Measurements from ENCODE around the gene INPP5A.

Gene INPP5A

GRCh38 chr10:132746386-132746785, 208.8 kb downstream of the INPP5A start:
- Mint-ChIP-seq H3K4me3 (no peak overlapping the region), H3K4me1 (ENCODE audit: low read depth) (no peaks in the 10 kb centered on the region)

GRCh38 chr10:132746801-132747625, 209.4 kb downstream of the INPP5A start:
- intact Hi-C loops (cut with micrococcal nuclease), result no loop called here

More at GRCh38 chr10:132746386-132746785, 208.8 kb downstream of the INPP5A start:
- intact Hi-C loops (cut with micrococcal nuclease), result no loop called here
- H3K27me3 Mint-ChIP-seq, result no peaks in the 10 kb centered on the region
- no peaks in the 10 kb centered on the region for H3K9me3 Mint-ChIP-seq
- H3K27ac Mint-ChIP-seq, result no peak overlapping the region
- peaks cover 64% of the 10 kb centered on the region for H3K36me3 Mint-ChIP-seq (ENCODE audit: low read depth)

DNA sequence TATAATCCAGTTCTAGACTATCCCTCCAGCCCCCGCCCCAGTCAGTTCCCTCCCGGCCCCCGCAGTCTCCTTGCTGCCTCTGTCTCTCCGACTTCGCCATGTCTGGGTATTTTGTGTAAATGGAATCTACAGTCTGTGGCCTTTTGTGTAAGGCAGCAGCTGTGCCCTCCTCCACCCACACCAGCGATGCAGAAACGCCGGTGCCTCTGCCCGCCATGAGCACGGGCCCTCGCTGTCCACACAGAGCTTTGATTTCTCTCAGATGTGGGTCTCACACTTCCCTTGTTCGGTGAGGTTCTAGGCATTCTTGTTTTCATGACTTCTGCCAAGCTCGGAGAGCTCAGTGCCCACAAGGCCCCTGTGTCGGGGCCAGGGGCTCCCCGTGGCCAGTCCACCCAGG, 210.5 kb downstream of the INPP5A start:
- Mint-ChIP-seq H3K27ac (no peak overlapping the region), H3K36me3 (ENCODE audit: low read depth) (peaks cover 66% of the 10 kb centered on the region), H3K9me3 (no peaks in the 10 kb centered on the region), H3K4me1 (ENCODE audit: low read depth) (no peaks in the 10 kb centered on the region), H3K27me3 (no peaks in the 10 kb centered on the region), H3K4me3 (no peak overlapping the region)
- intact Hi-C loops (cut with micrococcal nuclease), result no loop called here

More at GRCh38 chr10:132746801-132747625, 209.4 kb downstream of the INPP5A start:
- Mint-ChIP-seq H3K27ac (no peak overlapping the region), H3K27me3 (no peaks in the 10 kb centered on the region), H3K4me1 (ENCODE audit: low read depth) (no peaks in the 10 kb centered on the region), H3K9me3 (no peaks in the 10 kb centered on the region), H3K36me3 (ENCODE audit: low read depth) (peaks cover 64% of the 10 kb centered on the region), H3K4me3 (no peak overlapping the region)

DNA sequence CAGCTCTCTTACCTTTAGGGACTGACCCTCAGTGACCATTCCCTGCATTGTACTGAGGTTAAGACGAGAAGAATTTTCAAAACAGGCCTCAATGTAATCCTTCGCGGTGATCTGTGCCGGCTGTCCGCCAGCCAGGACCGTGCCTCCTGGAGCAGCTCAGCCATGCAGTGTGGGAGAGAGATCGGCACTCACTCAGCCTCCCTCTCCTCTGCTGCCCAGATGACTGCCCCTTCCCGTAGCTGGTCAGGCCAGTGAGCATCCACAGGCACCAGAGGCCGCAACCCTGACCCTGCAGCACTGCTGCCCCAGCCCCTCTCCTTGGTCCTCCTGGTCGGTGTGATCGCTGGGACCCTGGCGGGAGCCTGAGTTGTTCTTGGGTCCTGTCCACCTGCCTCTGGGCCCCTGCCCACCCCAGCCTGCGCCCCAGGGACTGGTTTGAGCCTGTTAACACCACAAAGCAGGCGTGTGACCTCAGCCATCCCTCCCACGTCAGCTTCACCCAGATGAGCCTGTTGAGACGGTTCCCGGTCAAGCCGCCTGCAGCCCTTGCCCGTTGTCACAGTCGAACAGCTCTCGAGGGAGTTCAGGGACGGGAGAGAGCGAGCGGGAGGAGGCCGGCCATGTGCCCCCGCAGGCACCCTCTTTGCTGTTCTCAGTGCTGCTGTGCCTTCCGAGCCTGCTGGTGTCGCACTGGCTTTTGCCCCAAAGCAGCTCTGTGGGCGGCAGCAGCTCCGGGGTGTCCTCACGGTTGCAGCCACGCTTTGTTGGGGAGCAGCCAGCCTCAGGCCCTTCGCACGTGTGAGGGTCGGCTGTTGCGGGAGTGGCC, 211.2 kb downstream of the INPP5A start:
- Mint-ChIP-seq H3K4me1 (ENCODE audit: low read depth) (no peaks in the 10 kb centered on the region), H3K4me3 (no peak overlapping the region), H3K27ac (no peak overlapping the region), H3K9me3 (no peaks in the 10 kb centered on the region), H3K27me3 (no peaks in the 10 kb centered on the region), H3K36me3 (ENCODE audit: low read depth) (peaks cover 70% of the 10 kb centered on the region)
- intact Hi-C loops (cut with micrococcal nuclease), result no loop called here

DNA sequence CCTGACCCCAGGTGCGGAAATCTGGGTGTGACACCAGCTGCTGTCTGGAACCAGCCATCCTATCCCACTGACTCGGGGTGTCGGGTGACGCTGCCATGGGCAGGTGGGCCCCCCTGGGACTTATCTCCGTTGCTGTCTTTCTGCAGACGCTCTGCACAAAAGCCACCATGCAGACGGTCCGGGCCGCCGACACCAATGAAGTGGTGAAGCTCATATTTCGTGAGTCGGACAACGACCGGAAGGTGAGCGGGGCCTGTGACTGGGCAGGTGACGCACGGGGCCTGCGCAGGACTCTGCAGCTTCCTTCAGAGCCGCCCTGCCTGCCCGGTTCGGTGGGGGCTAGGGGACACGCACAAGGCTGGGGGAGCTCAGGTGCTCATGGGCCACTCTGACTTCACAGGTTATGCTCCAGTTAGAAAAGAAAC, 211.8 kb downstream of the INPP5A start:
- intact Hi-C loops (cut with micrococcal nuclease), result no loop called here
- H3K27ac Mint-ChIP-seq, result no peak overlapping the region
- H3K4me3 Mint-ChIP-seq, result no peak overlapping the region
- peaks cover 70% of the 10 kb centered on the region for H3K36me3 Mint-ChIP-seq (ENCODE audit: low read depth)
- no peaks in the 10 kb centered on the region for H3K4me1 Mint-ChIP-seq (ENCODE audit: low read depth)
- no peaks in the 10 kb centered on the region for H3K27me3 Mint-ChIP-seq
- no peaks in the 10 kb centered on the region for H3K9me3 Mint-ChIP-seq

DNA sequence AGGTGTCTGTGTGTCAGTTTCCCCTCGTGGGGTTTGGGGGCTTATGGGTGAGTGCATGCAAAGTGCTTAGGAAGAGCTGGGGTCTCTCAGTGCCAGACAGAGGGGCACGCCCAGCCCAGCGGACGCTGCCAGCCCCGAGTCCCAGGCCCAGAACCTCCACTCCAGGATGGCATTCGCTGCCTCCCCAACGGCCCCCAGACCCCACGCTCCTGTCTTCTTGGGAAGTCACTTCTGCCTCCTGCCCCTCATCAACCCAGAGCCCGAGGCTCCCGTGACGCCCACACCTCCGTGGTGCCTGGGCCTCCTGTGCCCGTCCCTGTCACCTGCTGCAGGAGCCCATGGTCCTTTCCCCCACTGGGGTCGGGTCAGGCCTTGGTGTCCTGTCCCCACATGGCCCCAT, 213.3 kb downstream of the INPP5A start:
- Mint-ChIP-seq H3K27ac (no peak overlapping the region), H3K4me3 (no peak overlapping the region), H3K36me3 (ENCODE audit: low read depth) (peaks cover 81% of the 10 kb centered on the region), H3K4me1 (ENCODE audit: low read depth) (no peaks in the 10 kb centered on the region), H3K27me3 (no peaks in the 10 kb centered on the region), H3K9me3 (peaks cover 13% of the 10 kb centered on the region)
- intact Hi-C loops (cut with micrococcal nuclease), result no loop called here

DNA sequence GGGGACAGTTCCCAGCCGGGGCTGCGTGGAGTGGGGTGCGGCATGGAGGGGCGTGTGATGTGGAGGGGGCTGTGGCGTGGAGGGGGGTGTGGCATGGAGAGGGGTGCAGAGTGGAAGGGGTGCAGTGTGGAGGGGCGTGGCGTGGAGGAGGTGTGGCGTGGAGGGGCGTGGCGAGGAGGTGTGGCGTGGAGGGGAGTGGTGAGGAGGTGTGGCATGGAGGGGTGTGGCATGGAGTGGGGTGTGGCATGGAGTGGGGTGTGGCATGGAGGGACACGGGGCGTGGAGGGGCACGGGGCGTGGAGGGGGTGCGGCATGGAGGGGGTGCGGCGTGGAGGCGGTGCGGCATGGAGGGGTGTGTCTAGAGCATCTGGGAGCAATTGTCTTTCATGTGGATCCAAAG, 214.8 kb downstream of the INPP5A start:
- H3K9me3 Mint-ChIP-seq, result peaks cover 16% of the 10 kb centered on the region
- intact Hi-C loops (cut with micrococcal nuclease), result no loop called here
- peaks cover 95% of the 10 kb centered on the region for H3K36me3 Mint-ChIP-seq (ENCODE audit: low read depth)
- H3K27me3 Mint-ChIP-seq, result no peaks in the 10 kb centered on the region
- no peak overlapping the region for H3K4me3 Mint-ChIP-seq
- H3K27ac Mint-ChIP-seq, result no peak overlapping the region
- no peaks in the 10 kb centered on the region for H3K4me1 Mint-ChIP-seq (ENCODE audit: low read depth)

DNA sequence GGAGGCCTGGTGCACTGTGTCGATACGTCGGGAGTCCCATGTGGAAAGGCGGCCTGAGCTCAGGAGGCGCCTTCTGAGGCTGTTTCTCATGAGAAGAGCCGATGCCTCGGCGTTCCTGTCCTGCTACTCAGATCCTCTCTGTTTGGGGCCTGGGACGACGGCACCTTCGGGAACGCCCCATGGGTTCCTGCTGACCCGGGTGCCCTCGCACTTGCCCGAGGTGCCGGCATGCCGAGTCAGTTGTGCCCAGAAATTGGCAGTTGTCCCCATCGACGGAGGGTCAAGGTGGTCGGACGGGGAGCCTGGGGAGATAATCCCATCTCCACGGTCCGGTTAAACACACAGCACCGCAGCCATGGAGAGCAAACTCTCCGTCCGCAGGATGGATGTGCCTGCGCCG, 215.4 kb downstream of the INPP5A start:
- Mint-ChIP-seq H3K36me3 (ENCODE audit: low read depth) (peaks cover 95% of the 10 kb centered on the region), H3K4me3 (no peak overlapping the region), H3K27me3 (no peaks in the 10 kb centered on the region), H3K9me3 (peaks cover 16% of the 10 kb centered on the region), H3K27ac (no peak overlapping the region), H3K4me1 (ENCODE audit: low read depth) (no peaks in the 10 kb centered on the region)
- intact Hi-C loops (cut with micrococcal nuclease), result no loop called here

- intact Hi-C loops (cut with micrococcal nuclease), result no loop called here
Observed at GRCh38 chr10:132753596-132753995, 216.0 kb downstream of the INPP5A start.

GRCh38 chr10:132754071-132754470, 216.5 kb downstream of the INPP5A start:
- intact Hi-C loops (cut with micrococcal nuclease), result no loop called here
- H3K4me1 Mint-ChIP-seq (ENCODE audit: low read depth), result no peaks in the 10 kb centered on the region
- H3K36me3 Mint-ChIP-seq (ENCODE audit: low read depth), result peaks cover 91% of the 10 kb centered on the region
- H3K9me3 Mint-ChIP-seq, result peaks cover 16% of the 10 kb centered on the region
- H3K4me3 Mint-ChIP-seq, result no peak overlapping the region
- no peak overlapping the region for H3K27ac Mint-ChIP-seq
- no peaks in the 10 kb centered on the region for H3K27me3 Mint-ChIP-seq

More at GRCh38 chr10:132753596-132753995, 216.0 kb downstream of the INPP5A start:
- Mint-ChIP-seq H3K27me3 (no peaks in the 10 kb centered on the region), H3K36me3 (ENCODE audit: low read depth) (peaks cover 91% of the 10 kb centered on the region), H3K9me3 (peaks cover 16% of the 10 kb centered on the region), H3K27ac (no peak overlapping the region), H3K4me3 (no peak overlapping the region), H3K4me1 (ENCODE audit: low read depth) (no peaks in the 10 kb centered on the region)

- peaks cover 16% of the 10 kb centered on the region for H3K9me3 Mint-ChIP-seq
- intact Hi-C loops (cut with micrococcal nuclease), result no loop called here
- no peak overlapping the region for H3K4me3 Mint-ChIP-seq
- no peaks in the 10 kb centered on the region for H3K27me3 Mint-ChIP-seq
- peaks cover 91% of the 10 kb centered on the region for H3K36me3 Mint-ChIP-seq (ENCODE audit: low read depth)
- no peak overlapping the region for H3K27ac Mint-ChIP-seq
- no peaks in the 10 kb centered on the region for H3K4me1 Mint-ChIP-seq (ENCODE audit: low read depth)
Observed at GRCh38 chr10:132755166-132755711, 217.7 kb downstream of the INPP5A start.

GRCh38 chr10:132756591-132756990, 219.0 kb downstream of the INPP5A start:
- Mint-ChIP-seq H3K4me3 (no peak overlapping the region), H3K36me3 (ENCODE audit: low read depth) (peaks cover 89% of the 10 kb centered on the region), H3K9me3 (peaks cover 16% of the 10 kb centered on the region), H3K27ac (no peak overlapping the region), H3K4me1 (ENCODE audit: low read depth) (no peaks in the 10 kb centered on the region), H3K27me3 (no peaks in the 10 kb centered on the region)
- intact Hi-C loops (cut with micrococcal nuclease), result no loop called here

- intact Hi-C loops (cut with micrococcal nuclease), result no loop called here
- H3K4me1 Mint-ChIP-seq (ENCODE audit: low read depth), result no peaks in the 10 kb centered on the region
- H3K36me3 Mint-ChIP-seq (ENCODE audit: low read depth), result peaks cover 87% of the 10 kb centered on the region
- H3K27ac Mint-ChIP-seq, result no peak overlapping the region
- H3K27me3 Mint-ChIP-seq, result no peaks in the 10 kb centered on the region
- H3K4me3 Mint-ChIP-seq, result no peak overlapping the region
- H3K9me3 Mint-ChIP-seq, result peaks cover 16% of the 10 kb centered on the region
Observed at GRCh38 chr10:132757171-132757570, 219.6 kb downstream of the INPP5A start.

DNA sequence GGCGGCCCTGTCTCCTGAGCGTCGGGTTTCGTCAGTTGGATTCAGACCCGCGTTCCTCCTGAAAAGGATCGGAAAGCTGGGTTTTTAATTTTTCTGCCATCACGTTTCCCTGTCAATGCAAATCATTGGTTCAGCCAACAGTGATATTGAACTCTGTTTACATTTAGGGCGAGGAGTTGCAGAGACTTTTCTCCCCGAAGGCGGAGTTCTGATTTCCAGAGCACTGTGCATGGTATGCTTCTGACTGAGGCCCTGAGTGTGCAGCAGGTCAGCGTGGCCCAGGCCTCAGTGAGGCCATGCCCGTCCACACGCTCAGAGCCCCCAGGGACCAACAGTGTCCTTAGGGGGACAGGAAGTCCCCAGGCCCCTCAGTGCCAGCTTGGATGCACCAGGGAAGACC, 221.3 kb downstream of the INPP5A start:
- H3K27me3 Mint-ChIP-seq, result no peaks in the 10 kb centered on the region
- no peak overlapping the region for H3K27ac Mint-ChIP-seq
- H3K4me1 Mint-ChIP-seq (ENCODE audit: low read depth), result no peaks in the 10 kb centered on the region
- H3K36me3 Mint-ChIP-seq (ENCODE audit: low read depth), result peaks cover 73% of the 10 kb centered on the region
- intact Hi-C loops (cut with micrococcal nuclease), result no loop called here
- H3K4me3 Mint-ChIP-seq, result no peak overlapping the region
- peaks cover 16% of the 10 kb centered on the region for H3K9me3 Mint-ChIP-seq
